Immature natural killer cell (primary cell): ENCODE measurements around the gene PROS1. TPM values are rescaled to one million over a fixed set of nuclear protein-coding genes. Genes with fewer than 3 reads are reported as not detected.

Experiments
- DNase-seq, 3 donors: peaks; one replicate each; pipeline ENCODE4 v3.0.0; 2022; ENCODE audit warnings: mixed read lengths in 1 of 3
- H3K27ac Mint-ChIP-seq, 6 donors: one replicate each; pipeline ENCODE4 v1.8.0; 2020; ENCODE audit warnings: mixed read lengths in 6 of 6, mild to moderate bottlenecking in 5 of 6, inconsistent platforms in 4 of 6, moderate library complexity in 3 of 6
- H3K27me3 Mint-ChIP-seq, 3 donors: one replicate each; pipeline ENCODE4 v1.8.0; 2020 to 2021; ENCODE audit warnings: low read depth in 3 of 3, mild to moderate bottlenecking in 3 of 3, mixed read lengths in 3 of 3, moderate library complexity in 3 of 3, inconsistent platforms in 1 of 3
- H3K36me3 Mint-ChIP-seq, 3 donors: one replicate each; pipeline ENCODE4 v1.8.0; 2020; ENCODE audit warnings: mixed read lengths in 3 of 3, inconsistent platforms in 2 of 3, mild to moderate bottlenecking in 2 of 3
- H3K4me1 Mint-ChIP-seq, 2 donors: one replicate each; pipeline ENCODE4 v1.8.0; 2020; ENCODE audit warnings: inconsistent platforms in 2 of 2, mild to moderate bottlenecking in 2 of 2, mixed read lengths in 2 of 2, moderate library complexity in 1 of 2
- H3K4me3 Mint-ChIP-seq, 5 donors: one replicate each; pipeline ENCODE4 v1.8.0; 2020; ENCODE audit warnings: mild to moderate bottlenecking in 5 of 5, mixed read lengths in 5 of 5, inconsistent platforms in 3 of 5, moderate library complexity in 3 of 5
- H3K9me3 Mint-ChIP-seq, 6 donors: one replicate each; pipeline ENCODE4 v1.8.0; 2020; ENCODE audit warnings: mild to moderate bottlenecking in 6 of 6, mixed read lengths in 6 of 6, inconsistent platforms in 4 of 6, moderate library complexity in 3 of 6
- polyA plus RNA-seq, 3 donors: library from polyadenylated mRNA; unstranded; fragments of 300-500 nt; fragmentation: Illumina TruSeq; gene quantifications; one replicate each; pipeline ENCODE4 v1.2.3, GENCODE V29; 2021

The PROS1 gene
- polyA plus RNA-seq: under 1 TPM in 1 of 3 donors, not detected in 2; 0.93 TPM

GRCh38 chr3:93973131-93974126 is at the start of gene PROS1:
Gene PROS1 (minus strand): TSS chr3:93973896. CDS start chr3:93973749, 147 bp downstream.
- Mint-ChIP-seq H3K9me3 (no peaks in the 10 kb centered on the region), H3K4me1 (peaks cover 9 to 10% of the 10 kb centered on the region in 2 donors), H3K4me3 (peak within 1 kb of the TSS; percentile 57 to 83 (median 81)), H3K36me3 (no peaks in the 10 kb centered on the region), H3K27ac (peak within 1 kb of the TSS in 1 of 6 donors; percentile 18), H3K27me3 (peaks cover 6 to 17% (median 8%) of the 10 kb centered on the region in 3 donors)
- peak; percentile 17 to 33 (median 29) for DNase-seq

- H3K4me3 Mint-ChIP-seq: no peak overlapping the region
- H3K9me3 Mint-ChIP-seq: no peaks in the 10 kb centered on the region
- DNase-seq: no peak
- H3K27me3 Mint-ChIP-seq: no peaks in the 10 kb centered on the region
- H3K27ac Mint-ChIP-seq: no peak overlapping the region
- peaks cover 0 to 8% (median 0%) of the 10 kb centered on the region in 3 donors for H3K36me3 Mint-ChIP-seq
- H3K4me1 Mint-ChIP-seq: no peaks in the 10 kb centered on the region
Measured at GRCh38 chr3:94020293-94020692, 46.6 kb upstream of the PROS1 start.

- H3K27ac Mint-ChIP-seq: no peak overlapping the region
- no peaks in the 10 kb centered on the region for H3K4me1 Mint-ChIP-seq
- H3K4me3 Mint-ChIP-seq: no peak overlapping the region
- DNase-seq: no peak
- no peaks in the 10 kb centered on the region for H3K27me3 Mint-ChIP-seq
- no peaks in the 10 kb centered on the region for H3K9me3 Mint-ChIP-seq
- peaks cover 0 to 8% (median 0%) of the 10 kb centered on the region in 3 donors for H3K36me3 Mint-ChIP-seq
Measured at GRCh38 chr3:94019659-94020058, 46.0 kb upstream of the PROS1 start.

DNA sequence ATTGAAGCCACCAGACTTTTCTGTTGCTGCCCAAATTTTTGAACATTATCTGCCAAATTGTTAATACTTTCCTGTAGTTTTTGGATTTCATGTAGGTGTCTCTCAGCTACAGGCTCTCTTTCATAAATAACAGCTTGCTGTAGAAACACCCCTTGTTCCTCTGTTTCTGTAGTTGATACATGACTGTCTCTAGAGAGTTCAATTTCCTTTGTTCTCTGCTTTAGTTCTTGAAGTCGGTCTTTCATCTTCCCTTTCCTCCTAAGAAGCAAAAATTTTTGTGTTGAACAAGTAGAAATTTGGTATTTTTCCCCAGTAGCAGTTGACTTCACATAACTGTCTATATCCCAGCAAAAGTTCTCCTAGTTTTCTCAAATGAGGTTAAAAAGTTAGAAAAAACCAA is 41.3 kb upstream of the PROS1 start:
- Mint-ChIP-seq H3K9me3 (no peaks in the 10 kb centered on the region), H3K27ac (no peak overlapping the region), H3K36me3 (peaks cover 0 to 10% (median 0%) of the 10 kb centered on the region in 3 donors), H3K4me3 (no peak overlapping the region), H3K4me1 (no peaks in the 10 kb centered on the region), H3K27me3 (no peaks in the 10 kb centered on the region)
- DNase-seq: no peak

GRCh38 chr3:94012185-94012584 is 38.5 kb upstream of the PROS1 start:
- Mint-ChIP-seq H3K27me3 (no peaks in the 10 kb centered on the region), H3K9me3 (no peaks in the 10 kb centered on the region), H3K27ac (no peak overlapping the region), H3K4me3 (no peak overlapping the region), H3K36me3 (peaks cover 0 to 6% (median 0%) of the 10 kb centered on the region in 3 donors), H3K4me1 (no peaks in the 10 kb centered on the region)
- no peak for DNase-seq

GRCh38 chr3:94011233-94011711 is 37.6 kb upstream of the PROS1 start:
- no peaks in the 10 kb centered on the region for H3K27me3 Mint-ChIP-seq
- no peaks in the 10 kb centered on the region for H3K9me3 Mint-ChIP-seq
- no peak overlapping the region for H3K4me3 Mint-ChIP-seq
- H3K36me3 Mint-ChIP-seq: peaks cover 0 to 6% (median 0%) of the 10 kb centered on the region in 3 donors
- no peaks in the 10 kb centered on the region for H3K4me1 Mint-ChIP-seq
- no peak for DNase-seq
- no peak overlapping the region for H3K27ac Mint-ChIP-seq

DNA sequence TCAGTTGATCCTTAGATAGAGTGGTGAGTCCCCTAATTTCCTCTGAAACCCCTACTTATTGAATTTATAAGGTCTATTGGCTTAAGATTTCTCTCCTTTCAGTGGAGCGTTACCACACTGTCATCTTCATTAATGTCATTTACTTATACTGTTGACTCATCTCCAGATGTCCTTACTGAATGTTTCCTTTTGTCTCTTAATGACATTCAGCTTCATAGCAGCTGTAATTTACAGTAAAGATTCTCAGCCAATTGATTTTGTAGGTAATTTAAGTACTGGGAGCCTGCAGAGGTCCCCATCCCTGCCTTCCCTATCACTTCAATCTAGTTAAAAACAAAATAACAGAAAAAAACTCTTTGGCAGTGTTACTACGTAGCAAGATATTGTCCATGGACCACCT is 35.9 kb upstream of the PROS1 start:
- no peak for DNase-seq
- Mint-ChIP-seq H3K4me1 (peaks cover 0 to 1% of the 10 kb centered on the region in 2 donors), H3K27ac (no peak overlapping the region), H3K9me3 (no peaks in the 10 kb centered on the region), H3K36me3 (peaks cover 0 to 6% (median 0%) of the 10 kb centered on the region in 3 donors), H3K27me3 (no peaks in the 10 kb centered on the region), H3K4me3 (no peak overlapping the region)

GRCh38 chr3:94008253-94008652 is 34.6 kb upstream of the PROS1 start:
- no peak for DNase-seq
- H3K27ac Mint-ChIP-seq: no peak overlapping the region
- H3K36me3 Mint-ChIP-seq: peaks cover 0 to 6% (median 0%) of the 10 kb centered on the region in 3 donors
- peaks cover 3 to 8% of the 10 kb centered on the region in 2 donors for H3K4me1 Mint-ChIP-seq
- H3K4me3 Mint-ChIP-seq: no peak overlapping the region
- H3K9me3 Mint-ChIP-seq: no peaks in the 10 kb centered on the region
- no peaks in the 10 kb centered on the region for H3K27me3 Mint-ChIP-seq

DNA sequence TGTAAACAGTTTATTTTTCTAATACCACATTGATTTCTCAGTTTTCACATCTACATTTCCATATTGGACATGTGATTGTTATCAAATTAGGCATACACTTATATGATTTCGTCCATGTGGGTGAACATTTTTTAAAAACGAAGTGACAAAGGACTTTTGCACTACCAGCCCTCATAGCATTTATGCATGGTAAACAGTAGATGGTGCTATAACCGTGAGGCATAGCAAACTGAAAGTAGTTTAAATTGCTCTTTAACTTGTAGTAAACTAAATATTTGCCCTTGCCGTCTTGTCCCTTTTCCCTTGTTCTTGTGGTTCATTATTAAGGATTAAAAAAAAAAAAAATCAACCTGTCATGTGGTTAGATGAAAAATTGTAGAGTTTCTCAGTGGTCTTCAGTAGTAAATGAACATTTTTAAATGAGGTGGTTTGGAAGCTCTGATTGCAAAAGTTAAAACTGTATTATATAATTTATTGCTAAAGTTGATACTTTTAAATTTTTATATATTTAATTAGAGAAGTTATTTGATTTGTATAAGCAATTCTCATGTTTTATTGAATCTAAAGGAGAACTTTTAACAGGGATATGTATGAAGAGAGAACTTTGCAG is 30.7 kb upstream of the PROS1 start:
- Mint-ChIP-seq H3K36me3 (no peaks in the 10 kb centered on the region), H3K4me3 (peak overlapping the region; percentile 79 to 86 (median 81)), H3K9me3 (no peaks in the 10 kb centered on the region), H3K4me1 (peaks cover 3 to 8% of the 10 kb centered on the region in 2 donors), H3K27me3 (no peaks in the 10 kb centered on the region), H3K27ac (peak overlapping the region in 4 of 6 donors; percentile 61 to 78 (median 78))
- DNase-seq: peak; percentile 44 to 55 (median 48)

- no peak for DNase-seq
- Mint-ChIP-seq H3K27ac (no peak overlapping the region), H3K36me3 (no peaks in the 10 kb centered on the region), H3K4me1 (peaks cover 3 to 8% of the 10 kb centered on the region in 2 donors), H3K27me3 (no peaks in the 10 kb centered on the region), H3K4me3 (no peak overlapping the region), H3K9me3 (no peaks in the 10 kb centered on the region)
Measured at GRCh38 chr3:94001827-94002495, 28.3 kb upstream of the PROS1 start.

- no peak for DNase-seq
- H3K4me1 Mint-ChIP-seq: peaks cover 3 to 8% of the 10 kb centered on the region in 2 donors
- no peaks in the 10 kb centered on the region for H3K36me3 Mint-ChIP-seq
- no peak overlapping the region for H3K27ac Mint-ChIP-seq
- H3K9me3 Mint-ChIP-seq: no peaks in the 10 kb centered on the region
- no peak overlapping the region for H3K4me3 Mint-ChIP-seq
- no peaks in the 10 kb centered on the region for H3K27me3 Mint-ChIP-seq
Measured at GRCh38 chr3:94001191-94001590, 27.5 kb upstream of the PROS1 start.

DNA sequence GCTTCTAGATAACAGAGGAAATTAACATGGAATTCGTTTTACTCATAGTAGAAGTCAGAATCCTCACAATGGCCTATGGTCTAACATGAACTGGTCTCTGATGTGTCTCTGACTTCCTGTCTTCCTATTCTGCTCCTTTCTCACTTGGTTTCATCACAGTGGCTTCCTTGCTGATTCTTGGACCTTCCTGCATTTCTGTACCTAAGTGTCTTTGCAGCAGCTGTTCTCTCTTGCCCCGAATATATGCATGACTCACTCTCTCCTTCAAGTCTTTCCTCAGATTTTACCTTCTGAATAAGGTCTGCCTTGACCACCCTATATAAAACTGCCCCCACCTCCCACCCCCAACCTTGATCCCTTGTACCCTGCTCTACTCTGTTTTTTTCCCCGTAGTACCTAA is 20.4 kb upstream of the PROS1 start:
- peak overlapping the region in 1 of 6 donors; percentile 3 for H3K27ac Mint-ChIP-seq
- no peak overlapping the region for H3K4me3 Mint-ChIP-seq
- H3K4me1 Mint-ChIP-seq: peaks cover 2 to 6% of the 10 kb centered on the region in 2 donors
- no peaks in the 10 kb centered on the region for H3K9me3 Mint-ChIP-seq
- no peaks in the 10 kb centered on the region for H3K27me3 Mint-ChIP-seq
- no peak for DNase-seq
- no peaks in the 10 kb centered on the region for H3K36me3 Mint-ChIP-seq

DNA sequence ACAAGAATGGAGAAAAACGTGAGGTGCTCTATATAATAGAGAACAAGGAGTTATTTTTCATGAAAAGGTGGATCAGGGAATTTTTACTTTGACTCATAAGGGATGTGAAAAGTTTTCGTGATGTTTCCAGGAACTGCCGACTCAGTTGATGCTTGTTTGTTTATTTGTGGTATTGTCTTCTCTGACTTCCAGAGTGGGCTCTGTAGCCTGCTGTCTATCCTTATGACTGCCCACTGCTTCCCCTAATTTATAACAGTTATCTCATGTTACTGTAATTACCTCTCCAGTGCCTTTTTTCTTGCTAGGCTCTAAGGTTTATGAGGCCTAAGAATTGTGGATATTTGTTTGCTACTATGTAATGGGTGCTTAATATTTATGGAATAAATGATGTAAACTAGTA is 18.5 kb upstream of the PROS1 start:
- no peak overlapping the region for H3K27ac Mint-ChIP-seq
- no peaks in the 10 kb centered on the region for H3K36me3 Mint-ChIP-seq
- H3K4me3 Mint-ChIP-seq: no peak overlapping the region

More for the DNA sequence above, 18.5 kb upstream of the PROS1 start:
- no peak for DNase-seq
- no peaks in the 10 kb centered on the region for H3K9me3 Mint-ChIP-seq
- H3K4me1 Mint-ChIP-seq: peaks cover 2 to 6% of the 10 kb centered on the region in 2 donors
- H3K27me3 Mint-ChIP-seq: no peaks in the 10 kb centered on the region
